ENCODE data around the gene FBXO21.

GRCh38 chr12:117227000-117227653 is 36.9 kb upstream of the FBXO21 start:
- TF ChIP-seq, protein P1, sequence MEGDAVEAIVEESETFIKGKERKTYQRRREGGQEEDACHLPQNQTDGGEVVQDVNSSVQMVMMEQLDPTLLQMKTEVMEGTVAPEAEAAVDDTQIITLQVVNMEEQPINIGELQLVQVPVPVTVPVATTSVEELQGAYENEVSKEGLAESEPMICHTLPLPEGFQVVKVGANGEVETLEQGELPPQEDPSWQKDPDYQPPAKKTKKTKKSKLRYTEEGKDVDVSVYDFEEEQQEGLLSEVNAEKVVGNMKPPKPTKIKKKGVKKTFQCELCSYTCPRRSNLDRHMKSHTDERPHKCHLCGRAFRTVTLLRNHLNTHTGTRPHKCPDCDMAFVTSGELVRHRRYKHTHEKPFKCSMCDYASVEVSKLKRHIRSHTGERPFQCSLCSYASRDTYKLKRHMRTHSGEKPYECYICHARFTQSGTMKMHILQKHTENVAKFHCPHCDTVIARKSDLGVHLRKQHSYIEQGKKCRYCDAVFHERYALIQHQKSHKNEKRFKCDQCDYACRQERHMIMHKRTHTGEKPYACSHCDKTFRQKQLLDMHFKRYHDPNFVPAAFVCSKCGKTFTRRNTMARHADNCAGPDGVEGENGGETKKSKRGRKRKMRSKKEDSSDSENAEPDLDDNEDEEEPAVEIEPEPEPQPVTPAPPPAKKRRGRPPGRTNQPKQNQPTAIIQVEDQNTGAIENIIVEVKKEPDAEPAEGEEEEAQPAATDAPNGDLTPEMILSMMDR (IDR thresholded peaks at IDR 0.05), result no peak
- no peak for TF ChIP-seq POLR2A (IDR thresholded peaks at IDR 0.05)
- TF ChIP-seq POLR2AphosphoS5 (IDR thresholded peaks at IDR 0.05), result no peak

Data from stomach (tissue), 4 donors.